HK-2 (cell line): ENCODE data around the gene C11orf54.
"Not testable (repeated sequence)": the region's sequence is repeated elsewhere in the genome, so short reads cannot be mapped to it uniquely, and the experiment has no call there.

Experiments used
- DNase-seq: peaks from one replicate; pipeline ENCODE4 v3.0.0-alpha.2; 2018; ENCODE audit not compliant: unreplicated experiment

Gene C11orf54

GRCh38 chr11:93766504-93766903, 25.0 kb downstream of the C11orf54 start:
- DNase-seq = no peak

DNA sequence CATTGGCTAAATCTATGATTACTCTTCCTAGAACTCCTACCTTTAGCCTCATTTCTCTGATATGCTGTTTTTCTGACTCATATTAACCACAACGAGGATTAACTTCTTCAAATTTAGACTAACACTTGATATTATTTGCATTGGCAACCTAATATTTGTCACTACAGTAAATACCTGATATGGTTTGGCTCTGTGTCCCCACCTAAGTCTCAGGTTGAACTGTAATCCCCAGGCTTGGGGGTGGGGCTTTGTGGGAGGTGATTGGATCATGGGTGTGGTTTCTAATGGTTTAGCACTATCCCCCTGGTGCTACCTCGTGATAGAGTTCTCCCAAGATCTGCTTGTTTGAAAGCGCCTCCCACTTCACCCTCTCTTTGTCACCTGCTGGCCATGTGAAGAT, 25.5 kb downstream of the C11orf54 start:
- no peak for DNase-seq

GRCh38 chr11:93770160-93770559, 28.7 kb downstream of the C11orf54 start:
- no peak for DNase-seq

DNA sequence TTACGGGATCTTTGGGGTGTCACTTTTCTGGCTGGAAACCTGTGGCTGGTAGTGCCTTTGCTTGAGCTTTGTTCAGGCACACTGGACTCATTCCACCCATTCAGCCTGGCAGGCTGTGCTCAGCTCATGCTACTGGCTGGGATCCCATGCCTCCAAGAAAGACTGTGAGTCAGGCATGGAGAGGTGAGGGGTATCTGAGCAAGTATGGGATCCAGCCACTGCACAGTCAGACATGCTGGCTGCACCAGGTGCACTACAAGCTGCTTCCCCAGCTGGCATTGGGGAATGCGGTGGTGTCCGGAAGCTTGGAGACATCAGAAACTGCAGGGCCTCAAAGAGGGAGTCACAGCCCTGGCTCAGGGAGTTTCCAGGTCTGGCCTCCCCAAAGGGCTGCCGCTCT, 30.7 kb downstream of the C11orf54 start:
- no peak for DNase-seq

DNA sequence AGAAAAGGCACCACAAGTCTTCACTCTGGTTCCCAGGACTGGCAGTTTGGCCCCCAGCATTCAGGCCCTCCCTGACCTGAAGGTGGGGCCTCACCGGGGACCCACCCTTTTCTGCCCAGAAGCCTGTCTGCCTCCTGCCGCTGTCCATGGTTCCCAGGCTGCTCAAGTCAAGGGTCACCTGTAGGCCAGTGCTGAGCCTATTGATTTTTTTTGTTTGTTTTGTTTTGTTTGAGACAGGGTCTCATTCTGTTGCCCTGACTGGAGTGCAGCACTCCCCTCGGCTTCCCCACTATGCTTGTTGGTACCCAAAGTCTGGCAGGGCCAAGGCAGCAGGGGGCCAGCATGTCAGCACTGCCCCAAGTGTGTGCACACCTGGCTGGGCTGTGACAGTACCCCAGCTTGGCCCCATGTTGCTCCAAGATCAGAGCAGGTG, 31.6 kb downstream of the C11orf54 start:
- DNase-seq = no peak

DNA sequence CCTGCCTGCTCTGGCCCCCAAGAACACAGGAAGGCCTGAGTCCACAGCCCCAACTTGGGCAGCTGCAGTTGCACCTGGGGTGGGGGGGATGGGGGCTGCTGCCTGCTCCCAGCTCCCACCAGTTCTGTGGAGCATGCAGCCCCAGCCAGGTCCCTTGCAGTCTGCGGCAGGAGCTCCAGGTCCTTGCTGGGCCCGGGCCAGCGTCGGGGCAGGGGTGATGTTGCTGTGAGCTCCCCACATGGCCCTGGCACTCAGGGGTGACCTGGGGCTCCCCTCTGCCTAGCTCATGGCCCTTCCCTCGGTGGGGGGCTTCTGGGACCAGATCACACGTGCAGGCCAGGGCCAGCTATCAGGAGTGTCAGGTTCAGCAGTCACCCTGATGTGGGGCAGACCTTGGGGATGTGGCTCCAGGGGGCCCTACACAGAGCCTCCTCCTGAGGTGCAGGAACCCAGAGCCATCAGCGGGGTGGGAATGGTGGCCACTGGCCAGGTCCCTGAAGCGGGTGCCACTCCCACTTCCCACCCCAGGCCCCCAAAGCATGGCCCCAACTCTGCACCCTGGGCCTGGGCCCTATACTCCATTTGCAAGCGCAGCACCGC, 32.2 kb downstream of the C11orf54 start:
- DNase-seq = no peak

GRCh38 chr11:93774560-93774959, 33.1 kb downstream of the C11orf54 start:
- DNase-seq = not testable (repeated sequence)

- no peak for DNase-seq
These were observed 33.8 kb downstream of the C11orf54 start for GRCh38 chr11:93775289-93775688.

DNA sequence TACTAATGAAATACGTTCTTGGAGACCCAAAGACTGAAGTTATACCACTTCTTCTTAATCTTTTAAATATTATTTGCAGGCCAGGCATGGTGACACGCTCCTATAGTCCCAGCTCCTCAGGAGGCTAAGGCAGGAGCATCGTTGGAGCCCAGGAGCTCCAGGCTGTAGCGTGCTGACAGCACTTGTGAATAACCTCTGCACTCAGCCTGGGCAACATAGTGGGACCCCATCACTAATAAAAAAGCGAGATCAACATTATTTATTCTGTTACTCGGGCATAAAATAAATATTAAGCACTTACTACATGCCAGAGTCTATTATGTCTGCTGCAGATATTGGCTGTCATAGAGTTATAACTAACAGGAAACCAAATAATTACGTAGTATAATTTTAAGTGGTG, 41.9 kb downstream of the C11orf54 start:
- DNase-seq = no peak

GRCh38 chr11:93783765-93784144, 42.3 kb downstream of the C11orf54 start:
- no peak for DNase-seq

DNA sequence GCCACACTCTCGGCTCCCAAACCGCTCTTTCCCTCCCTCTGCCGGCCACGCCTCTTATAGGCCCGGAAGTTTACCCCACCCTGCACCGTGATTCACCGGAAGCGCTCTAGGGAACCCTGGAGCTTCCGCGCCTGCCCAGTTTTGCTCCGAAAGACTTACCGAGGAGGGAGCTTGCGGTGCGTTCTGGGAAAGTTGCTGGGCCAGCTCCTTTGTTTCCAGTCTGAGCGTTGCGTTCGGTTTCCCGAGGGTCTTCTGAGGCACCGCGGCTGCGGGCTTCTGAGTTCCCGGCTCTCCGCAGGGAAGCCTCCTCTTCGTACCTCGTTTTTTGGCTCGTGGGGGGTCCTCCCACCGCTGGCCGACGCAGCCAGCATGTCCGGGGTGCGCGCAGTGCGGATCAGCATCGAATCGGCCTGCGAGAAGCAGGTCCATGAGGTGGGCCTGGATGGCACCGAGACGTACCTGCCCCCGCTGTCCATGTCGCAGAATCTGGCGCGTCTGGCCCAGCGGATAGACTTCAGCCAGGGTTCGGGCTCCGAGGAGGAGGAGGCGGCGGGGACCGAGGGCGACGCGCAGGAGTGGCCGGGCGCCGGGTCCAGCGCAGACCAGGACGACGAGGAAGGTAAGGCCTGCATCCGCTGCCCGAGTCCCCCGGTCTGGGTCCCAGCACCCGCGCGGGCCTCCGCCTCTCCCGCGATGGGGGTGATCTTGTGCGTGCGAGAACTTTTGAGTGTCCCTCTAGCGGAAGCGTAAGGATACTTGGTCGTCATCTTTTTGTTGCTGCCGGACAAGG, 42.9 kb downstream of the C11orf54 start, which contains the start of gene MED17:
Gene MED17, plus strand, starts transcription at position 138 of the 790 bp plus-strand sequence. Its CDS starts 232 bp downstream, at position 370.
- peak; percentile 85 for DNase-seq

GRCh38 chr11:93784935-93785360, 43.5 kb downstream of the C11orf54 start:
- DNase-seq = no peak

DNA sequence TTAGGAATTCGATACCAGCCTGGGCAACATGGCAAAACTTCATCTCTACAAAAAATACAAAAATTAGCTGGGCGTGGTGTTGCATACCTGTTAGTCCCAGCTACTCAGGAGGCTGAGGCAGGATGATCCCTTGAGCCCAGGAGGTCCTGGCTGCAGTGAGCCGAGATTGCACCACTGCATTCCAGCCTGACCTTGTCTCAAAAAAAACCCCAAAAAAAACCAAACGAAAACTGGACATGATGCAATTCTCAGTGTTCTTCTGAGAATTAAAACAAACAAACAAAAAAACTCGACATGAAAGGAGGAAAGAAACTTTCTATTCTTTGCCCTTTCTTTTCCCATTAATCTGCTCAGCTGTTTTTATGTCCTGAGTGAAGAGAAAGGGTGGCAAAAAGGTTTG, 50.0 kb downstream of the C11orf54 start:
- DNase-seq = no peak

- DNase-seq = no peak
These were observed 55.2 kb downstream of the C11orf54 start for GRCh38 chr11:93796441-93797231.

- no peak for DNase-seq
These were observed 59.9 kb downstream of the C11orf54 start for GRCh38 chr11:93801366-93801765.

- DNase-seq = no peak
These were observed 63.4 kb downstream of the C11orf54 start for GRCh38 chr11:93804879-93805278.

DNA sequence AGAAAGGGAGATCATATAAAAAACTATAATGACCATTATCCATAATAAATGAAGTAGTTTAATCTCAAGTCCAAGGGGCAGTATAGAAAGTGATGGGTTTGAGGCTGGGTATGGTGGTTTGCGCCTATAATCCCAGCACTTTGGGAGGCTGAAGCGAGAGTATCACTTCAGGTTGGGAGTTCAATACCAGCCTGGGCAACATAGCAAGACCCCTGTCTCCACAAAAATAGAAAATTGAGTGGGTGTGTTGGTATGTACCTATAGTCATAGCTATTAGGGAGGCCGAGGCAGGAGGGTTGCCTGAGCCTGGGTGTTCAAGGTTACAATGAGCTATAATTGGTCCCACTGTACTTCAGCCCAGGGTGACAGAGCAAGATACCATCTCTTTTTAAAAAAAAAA, 66.5 kb downstream of the C11orf54 start:
- no peak for DNase-seq

GRCh38 chr11:93813974-93814373, 72.5 kb downstream of the C11orf54 start:
- no peak for DNase-seq
